COLO668 (cell line): Measurements from ENCODE around the gene TM7SF3.
A peak's percentile ranks its signal among the peaks of the same experiment; 100 is the strongest.
"Not testable (repeated sequence)": the region's sequence is repeated elsewhere in the genome, so short reads cannot be mapped to it uniquely, and the experiment has no call there.

ENCODE experiments used
- DNase-seq: peaks from one replicate; lab custom pipeline; 2025; ENCODE audit not compliant: unreplicated experiment; lab: John Stamatoyannopoulos, UW

TM7SF3 gene

GRCh38 chr12:27014085-27014858, at the start of gene TM7SF3:
Gene TM7SF3 (minus strand): TSS chr12:27014384. CDS start chr12:27014168, 216 bp downstream.
- DNase-seq: peak; percentile 95

GRCh38 chr12:27063250-27063851, 49.2 kb upstream of the TM7SF3 start:
- no peak for DNase-seq

GRCh38 chr12:27061317-27061716, 47.1 kb upstream of the TM7SF3 start:
- no peak for DNase-seq

GRCh38 chr12:27060740-27061139, 46.6 kb upstream of the TM7SF3 start:
- no peak for DNase-seq

- no peak for DNase-seq
Observed at GRCh38 chr12:27057543-27057942, 43.4 kb upstream of the TM7SF3 start.

GRCh38 chr12:27055966-27056365, 41.8 kb upstream of the TM7SF3 start:
- no peak for DNase-seq

- DNase-seq: no peak
Observed at GRCh38 chr12:27052742-27053141, 38.6 kb upstream of the TM7SF3 start.

- DNase-seq: no peak
Observed at GRCh38 chr12:27052176-27052575, 38.0 kb upstream of the TM7SF3 start.

- DNase-seq: no peak
Observed at GRCh38 chr12:27048822-27049752, 34.9 kb upstream of the TM7SF3 start.

- DNase-seq: not testable (repeated sequence)
Observed at GRCh38 chr12:27042018-27042417, 27.8 kb upstream of the TM7SF3 start.

GRCh38 chr12:27040637-27041036, 26.5 kb upstream of the TM7SF3 start:
- DNase-seq: not testable (repeated sequence)

GRCh38 chr12:27034607-27035293, 20.6 kb upstream of the TM7SF3 start:
- no peak for DNase-seq

GRCh38 chr12:27032679-27033078, 18.5 kb upstream of the TM7SF3 start:
- DNase-seq: no peak

GRCh38 chr12:27031531-27031930, 17.3 kb upstream of the TM7SF3 start:
- DNase-seq: no peak

GRCh38 chr12:27026257-27026656, 12.1 kb upstream of the TM7SF3 start:
- DNase-seq: no peak

- no peak for DNase-seq
Observed at GRCh38 chr12:27025116-27025515, 10.9 kb upstream of the TM7SF3 start.

GRCh38 chr12:27024291-27024690, 10.1 kb upstream of the TM7SF3 start:
- DNase-seq: no peak

- no peak for DNase-seq
Observed at GRCh38 chr12:27020761-27021160, 6.6 kb upstream of the TM7SF3 start.

- DNase-seq: no peak
Observed at GRCh38 chr12:27018037-27018436, 3.9 kb upstream of the TM7SF3 start.

GRCh38 chr12:27017163-27017823, 3.1 kb upstream of the TM7SF3 start:
- DNase-seq: not testable (repeated sequence)

GRCh38 chr12:27015730-27016076, 1.5 kb upstream of the TM7SF3 start:
- DNase-seq: no peak
